AG04450 (cell line): ENCODE measurements around the gene LETM1. TPM values are rescaled to one million over a fixed set of nuclear protein-coding genes. Genes with fewer than 3 reads are reported as not detected.

Experiments
- CTCF ChIA-PET: fragments of 300-600, 350-600 bp; formaldehyde crosslinking; extraction: SDS; loops from one replicate; lab custom pipeline; 2022; ENCODE audit warnings: antibody characterized with exemption, inconsistent platforms; lab: Charles Lee
- POLR2A ChIA-PET: fragments of 350-600 bp; formaldehyde crosslinking; extraction: SDS; loops from one replicate; lab custom pipeline; 2021; ENCODE audit warnings: antibody characterized with exemption, inconsistent platforms; lab: Yijun Ruan, JAX
- DNase-seq: peaks from one replicate; pipeline ENCODE4 v3.0.0-alpha.2; 2011; ENCODE audit warnings: low read depth, low spot score
- H3K27ac ChIP-seq: one replicate; pipeline ENCODE4 v1.5.1; 2012; ENCODE audit warnings: low read depth, low read length, control low read depth
- H3K27me3 ChIP-seq: one replicate; pipeline ENCODE4 v1.6.0; 2012; ENCODE audit warnings: low read length; ENCODE audit not compliant: control insufficient read depth, insufficient read depth
- H3K4me3 ChIP-seq: 2 replicates; pipeline ENCODE4 v1.5.1; 2011; ENCODE audit warnings: mild to moderate bottlenecking, low read depth, low read length, control low read depth
- H3K9me3 ChIP-seq: 2 replicates; pipeline ENCODE4 v1.5.1; 2012; ENCODE audit warnings: low read length; ENCODE audit not compliant: control insufficient read depth, insufficient read depth
- CTCF ChIP-seq: IDR thresholded peaks from 2 replicates; pipeline ENCODE4 v1.5.1; 2011; ENCODE audit warnings: low read depth, low read length, control low read depth, inconsistent platforms
- polyA plus RNA-seq: library from polyadenylated mRNA; depleted of rRNA; stranded (reverse); fragments of >200 nt; gene quantifications from 2 replicates; pipeline ENCODE4 v1.2.3, GENCODE V29; 2011

The LETM1 gene
- polyA plus RNA-seq, 1 experiment, result 11.9 TPM

GRCh38 chr4:1808396-1808795 lies 47.6 kb downstream of the LETM1 start:
- no peak for TF ChIP-seq CTCF
- peaks cover under 1% of the 10 kb centered on the region; the same call in 1 of the 2 replicates for H3K9me3 ChIP-seq
- POLR2A ChIA-PET, result interaction anchor here (0.7 kb wide), 1 partner anchor 31 kb away, joined by 3 read pairs; no protein-coding TSS in a partner anchor
- H3K27ac ChIP-seq, result no peak overlapping the region
- H3K27me3 ChIP-seq, result no peaks in the 10 kb centered on the region
- no peak overlapping the region for H3K4me3 ChIP-seq
- CTCF ChIA-PET, result interaction anchor here (1.0 to 3.8 kb wide), 10 partner anchors 11 to 116 kb away, joined by 3 to 33 read pairs (median 6); no protein-coding TSS in a partner anchor
- no peak for DNase-seq

GRCh38 chr4:1807332-1807777 lies 48.6 kb downstream of the LETM1 start:
- Histone ChIP-seq H3K9me3 (peaks cover 6% of the 10 kb centered on the region; the same call in 1 of the 2 replicates), H3K4me3 (no peak overlapping the region), H3K27ac (no peak overlapping the region), H3K27me3 (no peaks in the 10 kb centered on the region)
- CTCF ChIA-PET, result interaction anchor here (1.2 to 3.8 kb wide), 2 partner anchors 60 to 83 kb away, joined by 4 to 33 read pairs; no protein-coding TSS in a partner anchor
- DNase-seq, result no peak
- no peak for TF ChIP-seq CTCF
- POLR2A ChIA-PET, result no interaction called here

- H3K9me3 ChIP-seq, result peaks cover 6% of the 10 kb centered on the region; the same call in 1 of the 2 replicates
Measured at GRCh38 chr4:1806596-1807331, 49.2 kb downstream of the LETM1 start.

GRCh38 chr4:1806223-1806564 lies 49.8 kb downstream of the LETM1 start:
- no peak for DNase-seq
- TF ChIP-seq CTCF, result no peak
- ChIA-PET CTCF (interaction anchor here (0.6 kb wide), 1 partner anchor 108 kb away, joined by 3 read pairs; no protein-coding TSS in a partner anchor), POLR2A (no interaction called here)
- no peak overlapping the region for H3K27ac ChIP-seq
- peaks cover 6% of the 10 kb centered on the region; the same call in 1 of the 2 replicates for H3K9me3 ChIP-seq
- H3K4me3 ChIP-seq, result no peak overlapping the region
- H3K27me3 ChIP-seq, result no peaks in the 10 kb centered on the region

More at GRCh38 chr4:1806596-1807331, 49.2 kb downstream of the LETM1 start:
- ChIA-PET POLR2A (no interaction called here), CTCF (no interaction called here)
- Histone ChIP-seq H3K27me3 (no peaks in the 10 kb centered on the region), H3K4me3 (no peak overlapping the region), H3K27ac (no peak overlapping the region)
- DNase-seq, result no peak
- TF ChIP-seq CTCF, result no peak

GRCh38 chr4:1805493-1806222 lies 50.3 kb downstream of the LETM1 start:
- no peaks in the 10 kb centered on the region for H3K27me3 ChIP-seq
- no peak overlapping the region for H3K4me3 ChIP-seq
- no peak for TF ChIP-seq CTCF
- CTCF ChIA-PET, result interaction anchor here (0.6 kb wide), 1 partner anchor 109 kb away, joined by 3 read pairs; no protein-coding TSS in a partner anchor
- peaks cover 6% of the 10 kb centered on the region; the same call in 1 of the 2 replicates for H3K9me3 ChIP-seq
- no peak for DNase-seq
- POLR2A ChIA-PET, result no interaction called here
- no peak overlapping the region for H3K27ac ChIP-seq
